Testis (tissue), 3 donors: ENCODE data around the gene OASL. TPM values are rescaled to one million over a fixed set of nuclear protein-coding genes. Genes with fewer than 3 reads are reported as not detected.

Experiments
- DNase-seq: peaks from one replicate; pipeline ENCODE4 v3.0.0-alpha.2; 2019
- H3K27ac ChIP-seq, 2 donors: fragments of 200-600 bp; sonication (generic); one replicate each; pipeline ENCODE4 v1.5.1; 2019
- H3K27me3 ChIP-seq: fragments of 200-600 bp; sonication (generic); one replicate; pipeline ENCODE4 v1.5.1; 2019
- H3K36me3 ChIP-seq: fragments of 200-600 bp; sonication (generic); one replicate; pipeline ENCODE4 v1.5.1; 2017; ENCODE audit warnings: low read depth; ENCODE audit errors: missing control alignments
- H3K4me1 ChIP-seq: fragments of 200-600 bp; sonication (generic); one replicate; pipeline ENCODE4 v1.5.1; 2019
- H3K4me3 ChIP-seq, 2 donors: fragments of 200-600 bp; sonication (generic); one replicate each; pipeline ENCODE4 v1.5.1; 2017 to 2019
- H3K9me3 ChIP-seq: fragments of 200-600 bp; sonication (generic); one replicate; pipeline ENCODE4 v1.5.1; 2017
- POLR2A ChIP-seq: fragments of 450-650 bp; IDR thresholded peaks from one replicate; pipeline ENCODE4 v1.6.1; 2017; ENCODE audit warnings: antibody characterized with exemption, mild to moderate bottlenecking, moderate library complexity
- WGBS, 2 donors: methylation state at CpG; one replicate each; pipeline ENCODE4 v1.1.5; 2018; 5-methylcytosine and 5-hydroxymethylcytosine counted together
- intact Hi-C: fragments of 100-400 bp; cut with DNase I; formaldehyde crosslinking; loops from one replicate; pipeline ENCODE4 v1.15.1; 2023; ENCODE audit warnings: low total_unique reads
- polyA plus RNA-seq: library from polyadenylated mRNA; stranded (reverse); fragments of 350-450 nt; fragmentation: Illumina TruSeq; extraction: RNeasy Lipid Tissue Mini Kit (QIAGEN cat#74804); gene quantifications from one replicate; pipeline ENCODE4 v1.2.3, GENCODE V29; 2014; ENCODE audit warnings: low read depth, low replicate concordance; ENCODE audit not compliant: insufficient read depth
- total RNA-seq, 2 donors: library from RNA; depleted of rRNA; stranded (reverse); fragments of >200 nt; gene quantifications; one replicate each; pipeline ENCODE4 v1.2.3, GENCODE V29; 2016
- TF ChIP-seq, protein P1 (sequence below), 3 experiments: fragments of 450-650 bp in 2 of 3; fragments of 200-600 bp in 1 of 3; sonication (generic) in 1 of 3; IDR thresholded peaks; one replicate each; pipeline ENCODE4 v1.5.1; 2016 to 2019; ENCODE audit warnings: antibody characterized with exemption in 3 of 3, mild to moderate bottlenecking in 2 of 3, moderate library complexity in 1 of 3

The OASL gene
- total and polyA plus RNA-seq, 3 donors from 2014 or later, result 0.74 to 2.8 (median 1.8) TPM

DNA sequence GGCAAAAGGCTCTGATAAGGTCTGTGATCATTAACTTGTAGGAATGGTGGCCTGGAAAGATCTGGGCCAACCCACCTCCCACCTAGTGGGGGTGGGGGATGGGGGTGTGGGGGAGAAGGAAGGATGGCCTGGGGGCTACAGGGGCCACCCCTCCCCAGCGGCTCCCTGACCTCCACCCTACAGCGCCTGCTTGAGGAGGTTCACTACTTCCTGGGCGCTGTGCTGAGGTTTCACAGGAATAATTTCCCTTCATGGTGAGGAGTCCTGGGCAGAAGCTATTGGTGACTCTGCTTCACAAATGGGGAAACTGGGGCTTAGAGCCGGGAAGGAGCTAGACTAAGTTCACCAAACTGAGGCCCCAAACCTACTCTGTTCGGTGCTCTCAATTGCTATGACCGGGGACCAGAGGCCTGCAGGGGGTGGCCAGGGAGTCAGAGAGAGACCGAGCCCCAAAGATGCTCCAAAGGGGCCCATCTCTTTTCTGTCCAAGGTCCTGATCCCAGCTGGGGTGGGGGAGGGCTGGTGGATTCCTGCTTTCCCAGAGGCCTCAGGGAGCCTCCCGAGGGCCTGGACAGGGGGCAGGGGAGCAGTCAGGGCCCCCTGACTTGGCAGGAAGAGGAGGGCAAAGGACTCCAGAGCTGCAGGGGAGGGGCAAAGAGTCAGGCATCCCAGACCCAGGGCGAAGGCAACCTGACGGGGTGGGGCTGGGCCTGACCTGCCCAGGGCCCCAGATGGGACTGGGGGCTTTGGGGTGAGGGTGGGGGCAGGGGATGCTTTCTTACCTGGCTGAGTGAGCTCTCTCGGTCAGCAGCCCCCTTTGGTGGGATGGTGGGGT is 59.0 kb downstream of the OASL start:
- intact Hi-C loops, result loop anchor here (10.0 kb wide), 1 partner anchor 335 kb away; the partner anchor contains the start of gene CABP1
- WGBS, 2 donors, result 75 to 83% methylated on average over 9 to 11 of the region's 11 CpGs
- Histone ChIP-seq H3K27me3 (no peaks in the 10 kb centered on the region), H3K27ac (no peak overlapping the region), H3K36me3 (no peaks in the 10 kb centered on the region), H3K4me3 (no peak overlapping the region), H3K9me3 (no peaks in the 10 kb centered on the region), H3K4me1 (no peaks in the 10 kb centered on the region)
- no peak for DNase-seq
- no peak for TF ChIP-seq POLR2A
- TF ChIP-seq, protein P1, sequence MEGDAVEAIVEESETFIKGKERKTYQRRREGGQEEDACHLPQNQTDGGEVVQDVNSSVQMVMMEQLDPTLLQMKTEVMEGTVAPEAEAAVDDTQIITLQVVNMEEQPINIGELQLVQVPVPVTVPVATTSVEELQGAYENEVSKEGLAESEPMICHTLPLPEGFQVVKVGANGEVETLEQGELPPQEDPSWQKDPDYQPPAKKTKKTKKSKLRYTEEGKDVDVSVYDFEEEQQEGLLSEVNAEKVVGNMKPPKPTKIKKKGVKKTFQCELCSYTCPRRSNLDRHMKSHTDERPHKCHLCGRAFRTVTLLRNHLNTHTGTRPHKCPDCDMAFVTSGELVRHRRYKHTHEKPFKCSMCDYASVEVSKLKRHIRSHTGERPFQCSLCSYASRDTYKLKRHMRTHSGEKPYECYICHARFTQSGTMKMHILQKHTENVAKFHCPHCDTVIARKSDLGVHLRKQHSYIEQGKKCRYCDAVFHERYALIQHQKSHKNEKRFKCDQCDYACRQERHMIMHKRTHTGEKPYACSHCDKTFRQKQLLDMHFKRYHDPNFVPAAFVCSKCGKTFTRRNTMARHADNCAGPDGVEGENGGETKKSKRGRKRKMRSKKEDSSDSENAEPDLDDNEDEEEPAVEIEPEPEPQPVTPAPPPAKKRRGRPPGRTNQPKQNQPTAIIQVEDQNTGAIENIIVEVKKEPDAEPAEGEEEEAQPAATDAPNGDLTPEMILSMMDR (IDR thresholded peaks at IDR 0.05), result no peak

DNA sequence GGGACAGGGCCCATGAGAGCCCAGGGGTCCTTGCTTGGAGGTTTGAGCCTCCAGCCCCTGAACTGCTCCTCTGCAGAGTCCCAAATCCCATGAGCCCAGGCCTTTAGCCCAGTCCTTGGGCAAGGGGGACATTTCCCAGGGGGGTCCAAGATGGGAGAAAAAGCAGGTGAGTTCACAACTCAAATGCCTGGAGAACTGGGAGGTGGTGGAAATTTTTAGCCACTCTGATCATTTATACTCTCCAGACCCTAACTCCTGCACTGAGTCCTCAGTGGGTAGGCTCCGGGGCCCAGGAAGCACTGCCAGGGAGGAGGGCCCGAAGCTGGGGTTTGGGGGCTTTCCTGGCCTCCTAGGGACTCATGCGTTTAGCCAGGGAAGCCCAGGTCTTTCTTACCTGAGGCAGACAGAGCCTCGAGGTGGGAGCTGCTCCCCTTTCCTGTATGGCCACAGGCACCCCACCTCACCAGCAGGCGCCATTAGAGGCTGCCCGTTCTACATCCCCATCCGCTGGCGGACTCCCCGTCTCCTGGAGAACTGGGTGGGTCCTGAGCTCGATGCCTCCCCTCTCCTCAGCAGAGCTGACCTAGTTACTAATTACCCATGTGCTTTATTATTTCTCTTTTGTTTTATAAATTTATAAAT is 59.7 kb downstream of the OASL start:
- DNase-seq, result no peak
- no peaks in the 10 kb centered on the region for H3K4me1 ChIP-seq
- H3K9me3 ChIP-seq, result no peaks in the 10 kb centered on the region
- no peak overlapping the region for H3K27ac ChIP-seq
- WGBS, 2 donors, result 86 to 93% methylated on average over 9 to 10 of the region's 10 CpGs
- no peaks in the 10 kb centered on the region for H3K27me3 ChIP-seq
- H3K4me3 ChIP-seq, result no peak overlapping the region
- no peaks in the 10 kb centered on the region for H3K36me3 ChIP-seq
- intact Hi-C loops, result loop anchor here (10.0 kb wide), 1 partner anchor 335 kb away; the partner anchor contains the start of gene CABP1
- TF ChIP-seq, protein P1 (IDR thresholded peaks at IDR 0.05), result no peak
- TF ChIP-seq POLR2A, result no peak

- no peaks in the 10 kb centered on the region for H3K4me1 ChIP-seq
- H3K4me3 ChIP-seq, result no peak within 1 kb of the TSS
- no peaks in the 10 kb centered on the region for H3K36me3 ChIP-seq
- DNase-seq, result peak; percentile 22
- 58% methylated on average over 17 to 31 of the region's 40 CpGs for WGBS, 2 donors
- TF ChIP-seq, protein P1 (IDR thresholded peaks at IDR 0.05), result no peak
- TF ChIP-seq POLR2A, result no peak
- no peaks in the 10 kb centered on the region for H3K9me3 ChIP-seq
- no peak within 1 kb of the TSS for H3K27ac ChIP-seq
- H3K27me3 ChIP-seq, result no peaks in the 10 kb centered on the region
- intact Hi-C loops, result loop anchor here (10.0 kb wide), 1 partner anchor 334 kb away; the partner anchor contains the start of gene CABP1
Observed at GRCh38 chr12:120978296-120979219, 60.5 kb downstream of the OASL start, which contains the start of gene HNF1A. Gene HNF1A (plus strand): TSS chr12:120978543. CDS start chr12:120978769, 226 bp downstream.

DNA sequence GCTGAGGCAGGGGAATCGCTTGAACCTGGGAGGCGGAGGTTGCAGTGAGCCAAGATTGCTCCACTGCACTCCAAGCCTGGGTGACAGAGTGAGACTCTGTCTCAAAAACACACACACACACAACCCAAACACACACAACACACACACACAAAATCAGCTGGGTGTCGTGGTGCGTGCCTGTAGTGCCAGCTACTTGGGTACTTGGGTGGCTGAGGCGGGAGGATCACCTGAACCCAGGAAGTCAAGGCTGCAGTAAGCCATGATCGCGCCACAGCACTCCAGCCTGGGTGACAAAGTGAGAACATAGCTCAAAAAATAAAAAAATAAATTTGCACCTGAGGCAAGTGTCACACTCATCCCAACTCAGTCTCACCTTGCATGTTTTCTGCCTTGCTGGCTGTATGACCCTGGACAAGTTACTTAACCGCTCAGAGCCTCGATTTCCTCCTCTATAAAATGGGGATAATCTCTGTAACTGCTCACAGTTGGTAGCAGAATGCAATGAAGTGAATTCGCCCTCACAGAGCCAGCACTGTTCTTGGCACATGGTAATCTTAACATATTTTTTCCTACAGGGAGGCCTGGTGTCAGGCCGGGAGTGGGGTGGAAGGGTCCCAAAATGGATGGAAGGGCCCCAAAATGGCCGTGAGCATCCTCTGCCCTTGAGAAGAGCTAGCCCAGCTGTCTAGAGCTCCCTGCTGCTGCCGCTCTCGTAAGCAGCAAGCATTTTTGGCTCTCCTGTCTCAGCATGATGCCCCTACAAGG is 61.3 kb downstream of the OASL start:
- no peak overlapping the region for H3K27ac ChIP-seq
- H3K4me3 ChIP-seq, result no peak overlapping the region
- no peaks in the 10 kb centered on the region for H3K27me3 ChIP-seq
- no peak for DNase-seq
- 79 to 94% methylated on average over 10 to 14 of the region's 14 CpGs for WGBS, 2 donors
- no peaks in the 10 kb centered on the region for H3K9me3 ChIP-seq
- TF ChIP-seq, protein P1 (IDR thresholded peaks at IDR 0.05), result no peak
- no peak for TF ChIP-seq POLR2A
- no peaks in the 10 kb centered on the region for H3K36me3 ChIP-seq
- H3K4me1 ChIP-seq, result no peaks in the 10 kb centered on the region
- intact Hi-C loops, result loop anchor here (10.0 kb wide), 1 partner anchor 333 kb away; the partner anchor contains the start of gene CABP1
